Lower lobe of right lung (tissue), 2 donors: ENCODE data around the gene NLRP3. TPM values are rescaled to one million over a fixed set of nuclear protein-coding genes. Genes with fewer than 3 reads are reported as not detected.
"Not testable (repeated sequence)": the region's sequence is repeated elsewhere in the genome, so short reads cannot be mapped to it uniquely, and the experiment has no call there.

Experiments
- ATAC-seq, 2 donors: fragments of 200-7000 bp; cut with Tn5 transposase; one replicate each; pipeline ENCODE4 v1.9.1; 2020 to 2022; ENCODE audit warnings: mild to moderate bottlenecking in 2 of 2, moderate library complexity in 2 of 2
- DNase-seq: peaks from one replicate; pipeline ENCODE4 v3.0.0-alpha.2; 2020
- H3K27ac ChIP-seq: fragments of 200-600 bp; one replicate; pipeline ENCODE4 v1.8.0; 2022
- H3K27me3 ChIP-seq: fragments of 200-600 bp; one replicate; pipeline ENCODE4 v1.8.0; 2022; ENCODE audit warnings: low read depth
- H3K36me3 ChIP-seq: fragments of 200-600 bp; one replicate; pipeline ENCODE4 v1.8.0; 2022; ENCODE audit warnings: mild to moderate bottlenecking
- H3K4me1 ChIP-seq: fragments of 200-600 bp; one replicate; pipeline ENCODE4 v1.8.0; 2022
- H3K4me3 ChIP-seq: fragments of 200-600 bp; one replicate; pipeline ENCODE4 v1.8.0; 2022; ENCODE audit warnings: mild to moderate bottlenecking
- H3K9me3 ChIP-seq: fragments of 200-600 bp; one replicate; pipeline ENCODE4 v1.8.0; 2022
- CTCF ChIP-seq: fragments of 200-600 bp; IDR thresholded peaks from one replicate; pipeline ENCODE4 v1.8.0; 2022; ENCODE audit warnings: antibody characterized with exemption, mild to moderate bottlenecking
- intact Hi-C: fragments of 100-400 bp; cut with DNase I; formaldehyde crosslinking; loops from one replicate; pipeline ENCODE4 v1.11.0; 2022
- total RNA-seq: library from RNA; stranded (reverse); fragmentation: NEBNext Ultra II Directional; extraction: Animal tissue kit (Norgen Biotek cat#: 25700); gene quantifications from one replicate; pipeline ENCODE4 v1.2.1, GENCODE V29; 2021
- donor health status: DM: no; HTN: yes; CAD: no; lungs with severe emphysema.

NLRP3 gene
- total RNA-seq, 1 donor from 2014 or later: 3.5 TPM

DNA sequence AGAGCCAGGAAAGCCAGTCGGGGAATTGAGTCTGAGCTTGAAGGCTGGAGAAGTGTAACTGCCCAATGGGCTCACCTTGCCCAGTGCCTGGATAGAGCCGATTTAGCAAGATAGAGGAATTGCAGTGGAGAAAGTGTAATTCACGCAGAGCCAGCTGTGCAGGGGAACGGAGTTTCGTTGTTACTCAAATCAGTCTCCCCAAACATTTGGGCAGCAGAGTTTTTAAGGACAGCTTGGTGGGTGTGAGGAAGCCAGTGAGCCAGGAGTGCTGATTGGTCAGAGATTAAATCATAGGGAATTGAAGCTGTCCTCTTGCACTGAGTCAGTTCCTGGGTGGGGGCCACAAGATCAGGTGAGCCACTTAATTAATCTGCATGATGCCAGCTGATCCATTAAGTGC, 28.4 kb upstream of the NLRP3 start:
- no peak for TF ChIP-seq CTCF
- no peaks in the 10 kb centered on the region for H3K9me3 ChIP-seq
- H3K4me1 ChIP-seq: peaks cover 16% of the 10 kb centered on the region
- no peak for DNase-seq
- no peak for ATAC-seq
- H3K27me3 ChIP-seq: peaks cover 4% of the 10 kb centered on the region
- intact Hi-C loops: no loop called here
- H3K27ac ChIP-seq: no peak overlapping the region
- H3K4me3 ChIP-seq: no peak overlapping the region
- no peaks in the 10 kb centered on the region for H3K36me3 ChIP-seq

DNA sequence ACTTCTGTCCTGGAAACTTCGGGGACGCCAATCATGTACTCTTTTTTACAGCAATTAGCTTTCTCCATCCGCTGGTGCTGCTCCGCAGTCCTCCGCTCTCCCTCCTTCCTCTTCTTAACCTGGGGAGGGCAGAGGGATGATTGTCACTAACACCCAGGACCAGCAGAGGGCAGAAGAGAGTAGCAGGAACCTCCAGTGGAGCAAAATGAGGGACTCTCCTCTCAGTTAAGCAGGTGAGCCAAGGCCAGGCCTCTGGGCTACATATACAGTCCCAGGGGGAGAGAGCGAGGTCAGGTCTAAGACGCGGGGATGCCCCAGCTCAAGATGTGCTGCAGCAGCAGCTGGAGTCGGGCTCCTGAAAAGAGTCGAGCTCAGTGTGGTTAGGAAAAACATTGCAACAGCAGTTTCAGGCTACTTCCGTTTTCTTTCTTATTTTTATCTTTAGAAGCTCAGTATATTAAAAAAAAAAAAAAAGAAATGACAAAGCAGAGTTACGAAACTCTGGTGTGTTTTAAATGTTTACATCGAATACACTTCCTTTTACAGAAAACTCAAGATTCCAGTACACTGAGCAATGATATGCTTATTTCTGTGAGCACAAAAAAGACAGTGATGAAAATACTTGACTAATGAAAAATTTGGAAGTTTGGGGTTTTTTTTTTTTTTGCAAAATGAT, 25.7 kb upstream of the NLRP3 start:
- DNase-seq (peak; percentile 79), ATAC-seq (peak; percentile 95 to 96)
- no peaks in the 10 kb centered on the region for H3K36me3 ChIP-seq
- peaks cover 4% of the 10 kb centered on the region for H3K27me3 ChIP-seq
- no peaks in the 10 kb centered on the region for H3K9me3 ChIP-seq
- intact Hi-C loops: no loop called here
- H3K27ac ChIP-seq: peak overlapping the region; percentile 51
- peak; percentile 91 for TF ChIP-seq CTCF
- H3K4me3 ChIP-seq: peak overlapping the region; percentile 31
- H3K4me1 ChIP-seq: peaks cover 16% of the 10 kb centered on the region

GRCh38 chr1:247390996-247391395, 25.0 kb upstream of the NLRP3 start:
- ATAC-seq: no peak
- no peak for DNase-seq
- Histone ChIP-seq H3K27ac (no peak overlapping the region), H3K36me3 (no peaks in the 10 kb centered on the region), H3K4me1 (peaks cover 16% of the 10 kb centered on the region), H3K4me3 (no peak overlapping the region), H3K9me3 (no peaks in the 10 kb centered on the region), H3K27me3 (peaks cover 4% of the 10 kb centered on the region)
- intact Hi-C loops: no loop called here
- no peak for TF ChIP-seq CTCF

GRCh38 chr1:247392088-247392487, 23.9 kb upstream of the NLRP3 start:
- TF ChIP-seq CTCF: no peak
- Histone ChIP-seq H3K9me3 (no peaks in the 10 kb centered on the region), H3K27me3 (peaks cover 4% of the 10 kb centered on the region), H3K4me1 (peaks cover 16% of the 10 kb centered on the region), H3K27ac (no peak overlapping the region), H3K4me3 (no peak overlapping the region), H3K36me3 (no peaks in the 10 kb centered on the region)
- ATAC-seq (no peak), DNase-seq (no peak)
- intact Hi-C loops: no loop called here

- H3K36me3 ChIP-seq, H3K9me3 ChIP-seq, ATAC-seq, H3K4me3 ChIP-seq, H3K27me3 ChIP-seq, H3K27ac ChIP-seq, DNase-seq, intact Hi-C loops: not testable (repeated sequence)
- H3K4me1 ChIP-seq: peaks cover 11% of the 10 kb centered on the region
These were observed 20.9 kb upstream of the NLRP3 start for GRCh38 chr1:247395075-247395474.

- intact Hi-C loops: no loop called here
- Histone ChIP-seq H3K36me3 (no peaks in the 10 kb centered on the region), H3K9me3 (no peaks in the 10 kb centered on the region), H3K4me3 (no peak overlapping the region), H3K4me1 (no peaks in the 10 kb centered on the region), H3K27me3 (peaks cover 4% of the 10 kb centered on the region), H3K27ac (no peak overlapping the region)
- TF ChIP-seq CTCF: no peak
- DNase-seq (no peak), ATAC-seq (no peak)
These were observed 15.3 kb upstream of the NLRP3 start for GRCh38 chr1:247400685-247401084.
